ENCODE data around the gene IL17REL.

DNA sequence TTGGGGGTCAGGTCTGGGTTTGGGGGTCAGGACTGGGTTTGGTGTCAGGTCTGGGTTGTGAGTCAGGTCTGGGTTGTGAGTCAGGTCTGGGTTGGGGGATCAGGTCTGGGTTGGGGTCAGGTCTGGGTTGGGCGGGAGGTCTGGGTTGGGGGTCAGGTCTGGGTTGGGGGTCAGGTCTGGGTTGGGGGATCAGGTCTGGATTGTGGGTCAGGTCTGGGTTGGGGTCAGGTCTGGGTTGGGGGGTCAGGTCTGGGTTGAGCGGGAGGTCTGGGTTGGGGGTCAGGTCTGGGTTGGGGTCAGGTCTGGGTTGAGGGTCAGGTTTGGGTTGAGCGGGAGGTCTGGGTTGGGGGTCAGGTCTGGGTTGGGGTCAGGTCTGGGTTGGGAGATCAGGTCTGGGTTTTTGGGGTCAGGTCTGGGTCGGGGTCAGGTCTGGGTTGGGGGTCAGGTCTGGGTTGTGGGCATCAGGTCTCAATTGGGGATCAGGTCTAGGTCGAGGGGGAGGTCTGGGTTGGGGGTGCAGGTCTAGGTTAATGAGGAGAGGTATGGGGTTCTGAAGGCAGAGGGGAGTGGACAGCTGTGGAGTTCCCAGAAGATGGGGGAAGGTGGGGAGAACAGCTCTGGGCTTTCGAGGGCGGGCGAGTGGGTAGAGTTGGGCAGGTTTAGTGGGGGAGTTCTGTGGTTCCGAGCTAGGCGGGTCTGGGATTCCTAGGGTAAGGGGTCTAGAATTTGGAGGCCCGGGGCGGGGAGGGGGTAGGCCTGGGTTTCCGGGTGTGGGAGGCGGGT lies 44.9 kb upstream of the IL17REL start:
- TF ChIP-seq EZH2 (IDR thresholded peaks at IDR 0.05) (no peak), POLR2AphosphoS5 (IDR thresholded peaks at IDR 0.05; ENCODE audit: borderline replicate concordance, low read depth, low read length) (no peak)
